HL-60 (cell line): ENCODE measurements around the gene PTPRD.

Experiments
- CTCF ChIP-seq: IDR thresholded peaks from one replicate; pipeline ENCODE4 v1.5.1; 2011; ENCODE audit warnings: low read length, control low read depth, inconsistent platforms; ENCODE audit not compliant: insufficient read depth
- TF ChIP-seq, protein P1 (sequence below): IDR thresholded peaks from 2 replicates; pipeline ENCODE4 v1.6.1; 2012; ENCODE audit warnings: low read depth; ENCODE audit not compliant: insufficient replicate concordance

- TF ChIP-seq, protein P1, sequence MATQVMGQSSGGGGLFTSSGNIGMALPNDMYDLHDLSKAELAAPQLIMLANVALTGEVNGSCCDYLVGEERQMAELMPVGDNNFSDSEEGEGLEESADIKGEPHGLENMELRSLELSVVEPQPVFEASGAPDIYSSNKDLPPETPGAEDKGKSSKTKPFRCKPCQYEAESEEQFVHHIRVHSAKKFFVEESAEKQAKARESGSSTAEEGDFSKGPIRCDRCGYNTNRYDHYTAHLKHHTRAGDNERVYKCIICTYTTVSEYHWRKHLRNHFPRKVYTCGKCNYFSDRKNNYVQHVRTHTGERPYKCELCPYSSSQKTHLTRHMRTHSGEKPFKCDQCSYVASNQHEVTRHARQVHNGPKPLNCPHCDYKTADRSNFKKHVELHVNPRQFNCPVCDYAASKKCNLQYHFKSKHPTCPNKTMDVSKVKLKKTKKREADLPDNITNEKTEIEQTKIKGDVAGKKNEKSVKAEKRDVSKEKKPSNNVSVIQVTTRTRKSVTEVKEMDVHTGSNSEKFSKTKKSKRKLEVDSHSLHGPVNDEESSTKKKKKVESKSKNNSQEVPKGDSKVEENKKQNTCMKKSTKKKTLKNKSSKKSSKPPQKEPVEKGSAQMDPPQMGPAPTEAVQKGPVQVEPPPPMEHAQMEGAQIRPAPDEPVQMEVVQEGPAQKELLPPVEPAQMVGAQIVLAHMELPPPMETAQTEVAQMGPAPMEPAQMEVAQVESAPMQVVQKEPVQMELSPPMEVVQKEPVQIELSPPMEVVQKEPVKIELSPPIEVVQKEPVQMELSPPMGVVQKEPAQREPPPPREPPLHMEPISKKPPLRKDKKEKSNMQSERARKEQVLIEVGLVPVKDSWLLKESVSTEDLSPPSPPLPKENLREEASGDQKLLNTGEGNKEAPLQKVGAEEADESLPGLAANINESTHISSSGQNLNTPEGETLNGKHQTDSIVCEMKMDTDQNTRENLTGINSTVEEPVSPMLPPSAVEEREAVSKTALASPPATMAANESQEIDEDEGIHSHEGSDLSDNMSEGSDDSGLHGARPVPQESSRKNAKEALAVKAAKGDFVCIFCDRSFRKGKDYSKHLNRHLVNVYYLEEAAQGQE: no peak
- TF ChIP-seq CTCF: no peak
These were observed 1745.7 kb downstream of the PTPRD start for GRCh38 chr9:8867148-8867547.
